Stomach smooth muscle (tissue), 2 donors: ENCODE measurements around the gene BARX2.

Experiments used
- H3K27ac ChIP-seq: one replicate; pipeline ENCODE4 v1.7.0; 2013; ENCODE audit warnings: mild to moderate bottlenecking, low read length, inconsistent platforms
- H3K27me3 ChIP-seq, 2 donors: one replicate each; pipeline ENCODE4 v1.7.0; 2013; ENCODE audit warnings: low read length in 2 of 2; ENCODE audit not compliant: insufficient read depth in 2 of 2, control insufficient read depth in 1 of 2
- H3K36me3 ChIP-seq, 2 donors: one replicate each; pipeline ENCODE4 v1.7.0; 2013; ENCODE audit warnings: low read length in 2 of 2; ENCODE audit not compliant: control insufficient read depth in 2 of 2, insufficient read depth in 2 of 2
- H3K4me1 ChIP-seq: one replicate; pipeline ENCODE4 v1.7.0; 2013; ENCODE audit warnings: low read length; ENCODE audit not compliant: control insufficient read depth, insufficient read depth
- H3K4me3 ChIP-seq, 2 donors: one replicate each; pipeline ENCODE4 v1.7.0; 2013; ENCODE audit warnings: low read length in 2 of 2
- H3K9ac ChIP-seq, 2 donors: one replicate each; pipeline ENCODE4 v1.7.0; 2013; ENCODE audit warnings: low read length in 2 of 2, mild to moderate bottlenecking in 1 of 2
- H3K9me3 ChIP-seq, 2 donors: one replicate each; pipeline ENCODE4 v1.7.0; 2013; ENCODE audit warnings: low read length in 2 of 2; ENCODE audit not compliant: control insufficient read depth in 2 of 2
- donor health status: healthy.
- donor health status: Pancreatic carcinoma.

BARX2 gene

GRCh38 chr11:129423426-129423825, 47.8 kb downstream of the BARX2 start:
- Histone ChIP-seq H3K4me1 (no peaks in the 10 kb centered on the region), H3K9me3 (no peaks in the 10 kb centered on the region), H3K36me3 (no peaks in the 10 kb centered on the region), H3K9ac (no peak overlapping the region), H3K4me3 (no peak overlapping the region), H3K27ac (no peak overlapping the region), H3K27me3 (peaks cover 0 to 2% of the 10 kb centered on the region in 2 donors)

- peaks cover 0 to 2% of the 10 kb centered on the region in 2 donors for H3K27me3 ChIP-seq
- no peak overlapping the region for H3K27ac ChIP-seq
- no peaks in the 10 kb centered on the region for H3K4me1 ChIP-seq
- H3K9me3 ChIP-seq = no peaks in the 10 kb centered on the region
- H3K4me3 ChIP-seq = no peak overlapping the region
- no peaks in the 10 kb centered on the region for H3K36me3 ChIP-seq
- H3K9ac ChIP-seq = no peak overlapping the region
Measured at GRCh38 chr11:129425214-129425613, 49.6 kb downstream of the BARX2 start.

- Histone ChIP-seq H3K27ac (no peak overlapping the region), H3K36me3 (no peaks in the 10 kb centered on the region), H3K4me1 (no peaks in the 10 kb centered on the region), H3K27me3 (peaks cover 0 to 2% of the 10 kb centered on the region in 2 donors), H3K9ac (no peak overlapping the region), H3K9me3 (peaks cover 0 to 3% of the 10 kb centered on the region in 2 donors), H3K4me3 (no peak overlapping the region)
Measured at GRCh38 chr11:129426038-129426437, 50.4 kb downstream of the BARX2 start.

GRCh38 chr11:129426776-129427175, 51.1 kb downstream of the BARX2 start:
- Histone ChIP-seq H3K36me3 (no peaks in the 10 kb centered on the region), H3K4me3 (no peak overlapping the region), H3K4me1 (no peaks in the 10 kb centered on the region), H3K9ac (no peak overlapping the region), H3K9me3 (peaks cover 0 to 3% of the 10 kb centered on the region in 2 donors), H3K27me3 (peaks cover 0 to 2% of the 10 kb centered on the region in 2 donors), H3K27ac (no peak overlapping the region)

GRCh38 chr11:129427376-129427775, 51.7 kb downstream of the BARX2 start:
- H3K9me3 ChIP-seq = peaks cover 0 to 3% of the 10 kb centered on the region in 2 donors
- H3K4me3 ChIP-seq = no peak overlapping the region
- no peak overlapping the region for H3K9ac ChIP-seq
- no peak overlapping the region for H3K27ac ChIP-seq
- H3K36me3 ChIP-seq = no peaks in the 10 kb centered on the region
- no peaks in the 10 kb centered on the region for H3K4me1 ChIP-seq
- H3K27me3 ChIP-seq = peaks cover 0 to 2% of the 10 kb centered on the region in 2 donors

- H3K9ac ChIP-seq = no peak overlapping the region
Measured at GRCh38 chr11:129427816-129428406, 52.3 kb downstream of the BARX2 start.

GRCh38 chr11:129428557-129428956, 52.9 kb downstream of the BARX2 start:
- Histone ChIP-seq H3K4me3 (no peak overlapping the region), H3K9me3 (peaks cover 0 to 3% of the 10 kb centered on the region in 2 donors), H3K36me3 (no peaks in the 10 kb centered on the region), H3K4me1 (no peaks in the 10 kb centered on the region), H3K27me3 (peaks cover 0 to 2% of the 10 kb centered on the region in 2 donors), H3K27ac (no peak overlapping the region), H3K9ac (no peak overlapping the region)

More at GRCh38 chr11:129427816-129428406, 52.3 kb downstream of the BARX2 start:
- no peaks in the 10 kb centered on the region for H3K36me3 ChIP-seq
- H3K27ac ChIP-seq = no peak overlapping the region
- H3K27me3 ChIP-seq = peaks cover 0 to 2% of the 10 kb centered on the region in 2 donors
- no peak overlapping the region for H3K4me3 ChIP-seq
- H3K9me3 ChIP-seq = peaks cover 0 to 3% of the 10 kb centered on the region in 2 donors
- H3K4me1 ChIP-seq = no peaks in the 10 kb centered on the region

GRCh38 chr11:129434641-129435498, 59.2 kb downstream of the BARX2 start:
- H3K9me3 ChIP-seq = peaks cover 0 to 3% of the 10 kb centered on the region in 2 donors
- H3K4me1 ChIP-seq = no peaks in the 10 kb centered on the region
- peaks cover 0 to 3% of the 10 kb centered on the region in 2 donors for H3K27me3 ChIP-seq
- H3K36me3 ChIP-seq = no peaks in the 10 kb centered on the region
- H3K4me3 ChIP-seq = no peak overlapping the region
- H3K9ac ChIP-seq = no peak overlapping the region
- H3K27ac ChIP-seq = no peak overlapping the region

- Histone ChIP-seq H3K4me3 (no peak overlapping the region), H3K27ac (no peak overlapping the region)
Measured at GRCh38 chr11:129435499-129436245, 60.0 kb downstream of the BARX2 start.

GRCh38 chr11:129436573-129436972, 60.9 kb downstream of the BARX2 start:
- no peaks in the 10 kb centered on the region for H3K4me1 ChIP-seq
- H3K4me3 ChIP-seq = no peak overlapping the region
- no peak overlapping the region for H3K9ac ChIP-seq
- H3K36me3 ChIP-seq = no peaks in the 10 kb centered on the region
- peaks cover 0 to 3% of the 10 kb centered on the region in 2 donors for H3K27me3 ChIP-seq
- H3K27ac ChIP-seq = no peak overlapping the region
- H3K9me3 ChIP-seq = no peaks in the 10 kb centered on the region

More at GRCh38 chr11:129435499-129436245, 60.0 kb downstream of the BARX2 start:
- H3K4me1 ChIP-seq = no peaks in the 10 kb centered on the region
- H3K36me3 ChIP-seq = no peaks in the 10 kb centered on the region
- H3K9ac ChIP-seq = no peak overlapping the region
- H3K27me3 ChIP-seq = peaks cover 0 to 3% of the 10 kb centered on the region in 2 donors
- H3K9me3 ChIP-seq = peaks cover 0 to under 1% of the 10 kb centered on the region in 2 donors
